ENCODE measurements around the gene LALBA. TPM values are rescaled to one million over a fixed set of nuclear protein-coding genes. Genes with fewer than 3 reads are reported as not detected.

LALBA gene
- total and polyA plus RNA-seq, 2 of the 8 experiments (the other 6 are each of a cell fraction or from before 2014, with no cell fraction given) = not detected

DNA sequence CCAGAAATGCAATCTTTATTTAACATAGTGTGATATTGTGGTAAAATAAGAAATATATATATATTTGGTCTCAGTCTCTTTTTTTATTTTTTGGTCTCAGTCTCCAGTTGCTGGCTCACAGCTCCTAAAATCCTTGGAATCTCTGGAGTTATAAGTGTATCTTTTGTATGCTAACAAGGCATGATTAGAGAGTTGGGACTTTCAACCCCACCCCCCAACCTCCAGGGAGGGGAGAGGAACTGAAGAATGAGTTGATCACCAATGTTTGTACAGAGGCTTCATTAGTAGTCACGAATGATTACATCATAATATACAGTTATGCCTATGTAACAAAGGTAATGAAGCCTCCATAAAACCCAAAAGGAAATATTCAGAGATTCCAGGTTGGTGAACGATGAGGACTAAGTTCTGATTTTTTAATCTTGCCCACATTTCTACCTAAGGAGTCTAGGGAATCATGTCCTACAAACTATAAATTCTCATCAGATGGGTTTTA is 22.8 kb upstream of the LALBA start:
- H4K20me1 ChIP-seq (replicated peaks in 1 of 2; ENCODE audit: control insufficient read depth in 1 of 2, insufficient read depth in 2 of 2, low read length in 2 of 2) = no peaks in the 10 kb centered on the region
- peaks cover 0 to 7% of the 10 kb centered on the region in 2 experiments; a peak in 1 of 4 replicates for H3K9me3 ChIP-seq (ENCODE audit: insufficient read depth in 2 of 2, low read depth in 1 of 2, low read length in 1 of 2)
- no peak overlapping the region for H3K4ac ChIP-seq (replicated peaks; ENCODE audit: insufficient read length, low read depth, low read length)
- H2BK20ac ChIP-seq (ENCODE audit: low read length) = no peak overlapping the region
- ChIA-PET CTCF (ENCODE audit: partially characterized antibody) (no interaction called here), POLR2A (ENCODE audit: partially characterized antibody) (interaction anchor here (1.0 kb wide), 1 partner anchor 58 kb away, joined by 3 read pairs; no protein-coding TSS in a partner anchor)
- H4K91ac ChIP-seq (replicated peaks; ENCODE audit: insufficient read length, low read length) = no peak overlapping the region
- no peak overlapping the region for H2AFZ ChIP-seq (ENCODE audit: low read length)
- H2AK5ac ChIP-seq (ENCODE audit: low read depth, low read length) = no peak overlapping the region
- H2BK12ac ChIP-seq (ENCODE audit: low read depth, low read length) = no peak overlapping the region
- no peaks in the 10 kb centered on the region for H3K79me2 ChIP-seq (ENCODE audit: control insufficient read depth in 1 of 2, insufficient read depth in 2 of 2, low read length in 2 of 2)
- FAIRE-seq = no peak
- H2BK120ac ChIP-seq (replicated peaks; ENCODE audit: low read depth, low read length) = no peak overlapping the region
- H2BK5ac ChIP-seq (ENCODE audit: low read depth, low read length) = no peak overlapping the region
- H4K8ac ChIP-seq (ENCODE audit: extremely low read depth, insufficient read depth, low read length) = no peak overlapping the region
- 78% methylated on average over 2 of the region's 2 CpGs; no CpG with 5 or more reads in 1 of the 2 experiments for WGBS, 2 experiments (ENCODE audit: extremely low coverage in 1 of 2, insufficient coverage in 1 of 2, insufficient read length in 1 of 2, insufficient replicate concordance in 2 of 2, low coverage in 1 of 2, low lambda C conversion rate in 2 of 2, missing lambda C conversion rate in 1 of 2)
- no peak overlapping the region for H3K14ac ChIP-seq (ENCODE audit: insufficient read length)
- no peak for DNase-seq (ENCODE audit: low read depth in 1 of 2, low spot score in 2 of 2)
- no peak overlapping the region for H3K56ac ChIP-seq (replicated peaks; ENCODE audit: insufficient read length, low read depth, low read length)
- no peak overlapping the region for H3K18ac ChIP-seq (ENCODE audit: extremely low read depth, low read length)
- no peaks in the 10 kb centered on the region for H3K27me3 ChIP-seq (replicated peaks in 1 of 4; ENCODE audit: control insufficient read depth in 3 of 4, extremely low read depth in 1 of 4, insufficient read depth in 3 of 4, low read length in 3 of 4)
- no peaks in the 10 kb centered on the region for H3K79me1 ChIP-seq (ENCODE audit: low read depth, low read length)
- H3K9ac ChIP-seq (replicated peaks in 1 of 4; ENCODE audit: extremely low read depth in 1 of 4, low read depth in 3 of 4, low read length in 3 of 4) = no peak overlapping the region
- TF ChIP-seq SIN3A (conservative IDR thresholded peaks at IDR 0.05 in 1 of 2, IDR thresholded peaks at IDR 0.05 in 1 of 2; ENCODE audit: low read depth in 1 of 2, low read length in 2 of 2) (no peak), RFX5 (IDR thresholded peaks at IDR 0.05; ENCODE audit: borderline replicate concordance, low read depth, low read length) (no peak), CTBP2 (IDR thresholded peaks at IDR 0.05; ENCODE audit: borderline replicate concordance, insufficient read depth, insufficient read length, low read length) (no peak), BRCA1 (IDR thresholded peaks at IDR 0.05; ENCODE audit: low read depth, low read length) (no peak), EP300 (IDR thresholded peaks at IDR 0.05; ENCODE audit: borderline replicate concordance in 1 of 2, low read depth in 2 of 2, low read length in 2 of 2) (no peak), HDAC6 (IDR thresholded peaks at IDR 0.05; ENCODE audit: low read depth, low read length) (no peak), EZH2 (IDR thresholded peaks at IDR 0.05; ENCODE audit: low read depth, low read length, severe bottlenecking) (no peak), POLR2A (IDR thresholded peaks at IDR 0.05; ENCODE audit: control extremely low read depth in 1 of 2, low read depth in 2 of 2, low read length in 2 of 2) (no peak)
- 0 out of 7 replicates have a peak, but pooled peaks cover 0 to 2% (median 0%) of the 10 kb centered on the region in 4 experiments for H3K4me1 ChIP-seq (replicated peaks in 1 of 4; ENCODE audit: control insufficient read depth in 3 of 4, insufficient read depth in 4 of 4, low read length in 3 of 4)
- no peak overlapping the region for H4K5ac ChIP-seq (ENCODE audit: insufficient read length, low read depth, low read length)
- no peaks in the 10 kb centered on the region for H3K23me2 ChIP-seq (ENCODE audit: low read depth, low read length)
- no peak overlapping the region for H3K4me2 ChIP-seq (ENCODE audit: insufficient read depth in 1 of 2, low read depth in 2 of 2, low read length in 2 of 2)
- no peak overlapping the region for H2BK15ac ChIP-seq (ENCODE audit: low read length)
- no peak overlapping the region for H3K4me3 ChIP-seq (ENCODE audit: extremely low read depth in 1 of 4, insufficient read depth in 2 of 4, low read depth in 3 of 4, low read length in 4 of 4)
- H3K23ac ChIP-seq (ENCODE audit: insufficient read length) = no peak overlapping the region
- no peak overlapping the region for H3K27ac ChIP-seq (ENCODE audit: low read depth, low read length)
- H3K36me3 ChIP-seq (ENCODE audit: control insufficient read depth in 2 of 4, insufficient read depth in 4 of 4, low read length in 3 of 4) = no peaks in the 10 kb centered on the region

Measured in H1 (cell line).